Glutamatergic neuron (in vitro differentiated cells): ENCODE data around the gene C16orf74. TPM values are rescaled to one million over a fixed set of nuclear protein-coding genes. Genes with fewer than 3 reads are reported as not detected.

Experiments
- DNase-seq: peaks from one replicate; pipeline ENCODE4 v3.0.0; 2022
- H3K27ac Mint-ChIP-seq: one replicate; pipeline ENCODE4 v1.8.0; 2020; ENCODE audit warnings: mild to moderate bottlenecking, mixed read lengths, inconsistent platforms; ENCODE audit not compliant: unreplicated experiment
- H3K27me3 Mint-ChIP-seq: one replicate; pipeline ENCODE4 v1.8.0; 2020; ENCODE audit warnings: mild to moderate bottlenecking, moderate library complexity, mixed read lengths, inconsistent platforms; ENCODE audit not compliant: unreplicated experiment
- H3K36me3 Mint-ChIP-seq: one replicate; pipeline ENCODE4 v1.8.0; 2020; ENCODE audit warnings: mild to moderate bottlenecking, mixed read lengths, inconsistent platforms; ENCODE audit not compliant: unreplicated experiment
- H3K4me1 Mint-ChIP-seq: one replicate; pipeline ENCODE4 v1.8.0; 2020; ENCODE audit warnings: mild to moderate bottlenecking, low read depth, mixed read lengths, inconsistent platforms; ENCODE audit not compliant: unreplicated experiment
- H3K4me3 Mint-ChIP-seq: one replicate; pipeline ENCODE4 v1.8.0; 2020; ENCODE audit warnings: mild to moderate bottlenecking, mixed read lengths, inconsistent platforms; ENCODE audit not compliant: unreplicated experiment
- H3K9me3 Mint-ChIP-seq: one replicate; pipeline ENCODE4 v1.8.0; 2020; ENCODE audit warnings: mild to moderate bottlenecking, moderate library complexity, mixed read lengths, inconsistent platforms; ENCODE audit not compliant: unreplicated experiment
- CTCF ChIP-seq: fragments of 200-600 bp; sonication (generic); IDR thresholded peaks from one replicate; pipeline ENCODE4 v1.5.0; 2021; ENCODE audit not compliant: partially characterized antibody, unreplicated experiment
- total RNA-seq: library from RNA; stranded (reverse); fragmentation: NEBNext Ultra II Directional; extraction: Animal tissue kit (Norgen Biotek cat#: 25700); gene quantifications from one replicate; pipeline ENCODE4 v1.2.1, GENCODE V29; 2021; ENCODE audit not compliant: unreplicated experiment

C16orf74 gene
- total RNA-seq, 1 donor from 2014 or later, result 2.6 TPM

- H3K4me3 Mint-ChIP-seq, result no peak overlapping the region
These were observed 17.3 kb upstream of the C16orf74 start for GRCh38 chr16:85768199-85768598.

GRCh38 chr16:85767531-85767930, 16.6 kb upstream of the C16orf74 start:
- H3K36me3 Mint-ChIP-seq, result no peaks in the 10 kb centered on the region
- no peak overlapping the region for H3K27ac Mint-ChIP-seq
- TF ChIP-seq CTCF, result no peak
- H3K4me3 Mint-ChIP-seq, result no peak overlapping the region
- H3K4me1 Mint-ChIP-seq, result peaks cover 6% of the 10 kb centered on the region
- no peaks in the 10 kb centered on the region for H3K9me3 Mint-ChIP-seq
- DNase-seq, result no peak
- H3K27me3 Mint-ChIP-seq, result peaks cover 5% of the 10 kb centered on the region

More at GRCh38 chr16:85768199-85768598, 17.3 kb upstream of the C16orf74 start:
- Mint-ChIP-seq H3K27me3 (peaks cover 5% of the 10 kb centered on the region), H3K9me3 (no peaks in the 10 kb centered on the region), H3K27ac (no peak overlapping the region), H3K4me1 (peaks cover 6% of the 10 kb centered on the region), H3K36me3 (no peaks in the 10 kb centered on the region)
- no peak for DNase-seq
- TF ChIP-seq CTCF, result no peak

GRCh38 chr16:85765767-85766166, 14.9 kb upstream of the C16orf74 start:
- peaks cover 5% of the 10 kb centered on the region for H3K27me3 Mint-ChIP-seq
- no peaks in the 10 kb centered on the region for H3K36me3 Mint-ChIP-seq
- H3K4me1 Mint-ChIP-seq, result peaks cover 4% of the 10 kb centered on the region
- H3K27ac Mint-ChIP-seq, result no peak overlapping the region
- H3K4me3 Mint-ChIP-seq, result no peak overlapping the region
- TF ChIP-seq CTCF, result no peak
- peaks cover 1% of the 10 kb centered on the region for H3K9me3 Mint-ChIP-seq
- no peak for DNase-seq

- Mint-ChIP-seq H3K4me3 (no peak overlapping the region), H3K27ac (no peak overlapping the region), H3K9me3 (peaks cover 1% of the 10 kb centered on the region), H3K27me3 (peaks cover 5% of the 10 kb centered on the region), H3K36me3 (no peaks in the 10 kb centered on the region), H3K4me1 (peaks cover 4% of the 10 kb centered on the region)
- no peak for TF ChIP-seq CTCF
- no peak for DNase-seq
These were observed 14.3 kb upstream of the C16orf74 start for GRCh38 chr16:85765211-85765610.

- TF ChIP-seq CTCF, result no peak
- Mint-ChIP-seq H3K27ac (no peak overlapping the region), H3K36me3 (no peaks in the 10 kb centered on the region), H3K4me3 (no peak overlapping the region), H3K9me3 (peaks cover 1% of the 10 kb centered on the region), H3K4me1 (peaks cover 4% of the 10 kb centered on the region), H3K27me3 (peaks cover 7% of the 10 kb centered on the region)
- DNase-seq, result no peak
These were observed 12.7 kb upstream of the C16orf74 start for GRCh38 chr16:85763616-85764015.
